GM18517 (cell line): ENCODE results near the gene CST1.
"Not testable (repeated sequence)": the region's sequence is repeated elsewhere in the genome, so short reads cannot be mapped to it uniquely, and the experiment has no call there.

Source experiments
- ATAC-seq: cut with Tn5 transposase; IDR thresholded peaks from one replicate; pipeline ENCODE4 v1.9.1; 2021; ENCODE audit warnings: mild to moderate bottlenecking, moderate library complexity; ENCODE audit not compliant: unreplicated experiment

The CST1 gene, protein sequence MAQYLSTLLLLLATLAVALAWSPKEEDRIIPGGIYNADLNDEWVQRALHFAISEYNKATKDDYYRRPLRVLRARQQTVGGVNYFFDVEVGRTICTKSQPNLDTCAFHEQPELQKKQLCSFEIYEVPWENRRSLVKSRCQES

DNA sequence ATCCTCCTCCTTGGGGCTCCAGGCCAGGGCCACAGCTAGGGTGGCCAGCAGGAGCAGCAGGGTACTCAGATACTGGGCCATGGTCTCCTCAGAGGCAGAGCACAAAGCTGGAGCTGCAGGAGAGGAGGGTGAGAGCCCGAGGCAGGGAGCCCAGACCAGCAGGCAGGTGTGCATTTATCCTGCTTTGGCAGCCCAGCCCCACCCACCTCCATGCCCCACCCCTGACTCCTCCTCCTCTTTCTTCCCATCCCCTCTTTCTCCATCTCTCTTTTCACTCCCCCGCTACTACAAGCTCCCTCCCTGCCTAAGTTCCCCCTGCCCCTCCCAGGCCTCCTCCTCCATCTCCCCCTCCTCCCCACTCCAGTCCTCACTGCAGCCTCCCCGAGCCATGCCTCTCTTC lies at the start of gene CST1:
Gene CST1, minus strand, starts transcription at position 150 of the 400 bp plus-strand sequence. Its CDS starts 69 bp downstream, at position 81.
- not testable (repeated sequence) for ATAC-seq

DNA sequence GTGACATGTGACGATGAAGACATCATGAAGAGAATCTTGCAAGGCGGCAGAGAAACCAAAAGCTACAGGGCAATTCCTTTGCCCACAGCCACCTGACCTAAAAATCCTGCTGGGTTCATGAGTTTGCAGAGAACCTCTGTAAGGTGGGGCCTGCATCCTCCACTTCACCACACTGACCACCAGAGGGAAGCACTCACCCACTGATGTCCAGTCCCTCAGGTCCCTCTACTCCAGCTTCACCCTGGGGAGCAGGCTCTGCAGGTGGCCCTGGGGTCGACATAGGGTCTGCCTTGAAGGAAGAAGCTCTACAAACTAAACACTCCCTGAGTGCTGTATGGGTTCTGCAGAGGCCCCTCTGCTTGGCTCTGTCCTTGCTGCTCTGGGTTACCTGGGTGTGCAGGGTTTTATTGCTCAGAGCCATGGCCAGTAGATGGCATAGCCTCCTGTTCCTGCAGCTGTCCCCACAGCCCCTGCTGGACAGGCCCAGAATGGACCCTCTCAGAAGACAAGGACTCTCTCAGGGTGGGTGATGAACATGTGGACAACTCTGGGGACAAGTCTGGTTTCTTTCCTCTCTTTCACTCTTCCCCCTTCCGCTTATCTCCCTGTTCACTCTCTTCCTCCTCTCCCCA lies 48.6 kb upstream of the CST1 start:
- ATAC-seq = peak; percentile 49

DNA sequence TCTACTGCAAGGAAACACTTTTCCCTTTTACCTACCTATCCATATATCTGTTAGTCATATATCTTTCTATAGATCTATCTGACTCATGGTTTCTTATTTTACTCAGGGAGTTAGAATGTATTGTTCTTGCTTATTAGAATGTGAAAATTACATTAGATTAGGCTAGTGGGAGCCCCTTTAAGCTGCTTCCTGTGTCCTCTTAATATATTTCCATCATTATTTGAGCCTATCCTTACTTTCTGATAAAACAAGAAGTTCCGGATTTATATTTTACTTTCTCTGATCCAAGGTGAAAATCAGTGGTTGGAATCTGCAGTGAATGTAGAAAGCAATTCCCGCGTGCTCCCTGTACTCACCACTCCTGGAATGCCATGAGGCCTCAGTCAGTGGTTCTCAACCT lies 44.8 kb upstream of the CST1 start:
- ATAC-seq = no peak

DNA sequence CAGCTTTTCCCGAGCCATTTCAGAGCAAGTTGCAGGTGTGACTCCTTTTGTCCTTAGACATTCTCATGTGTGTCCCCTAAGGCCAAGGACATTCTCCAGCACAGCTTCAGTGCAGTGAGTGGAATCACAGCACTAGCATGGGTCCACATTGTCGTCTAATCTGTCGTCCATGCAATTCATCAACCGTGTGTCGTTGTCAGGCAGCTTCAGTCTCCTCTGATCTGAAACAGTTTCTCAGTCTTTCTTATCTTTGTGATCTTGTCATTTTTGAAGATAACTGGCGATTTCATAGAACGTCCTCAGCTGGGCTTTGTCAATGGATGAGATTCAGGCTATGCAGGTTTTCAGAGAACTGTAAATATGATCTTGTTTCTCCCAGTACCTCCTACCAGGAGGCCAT lies 44.1 kb upstream of the CST1 start:
- ATAC-seq = no peak

DNA sequence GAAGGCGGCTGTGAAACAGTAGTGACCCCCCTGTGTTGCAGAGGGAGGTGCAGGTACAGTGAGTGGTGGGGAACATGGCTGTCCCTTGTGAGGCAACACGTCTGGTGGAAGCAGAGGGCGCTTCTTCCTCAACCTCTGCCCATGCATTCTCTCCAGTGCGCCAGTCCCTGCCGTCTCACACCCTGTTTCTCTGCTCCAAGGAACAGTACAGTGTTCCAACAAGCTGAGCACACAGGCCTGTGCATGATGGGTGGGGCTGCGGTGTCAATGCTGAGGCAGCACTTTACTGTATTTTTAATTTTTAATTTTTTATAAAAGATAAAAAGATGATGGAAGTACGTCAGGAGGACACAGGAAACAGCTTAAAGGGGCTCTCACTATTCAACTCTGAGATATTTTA lies 43.3 kb upstream of the CST1 start:
- no peak for ATAC-seq

DNA sequence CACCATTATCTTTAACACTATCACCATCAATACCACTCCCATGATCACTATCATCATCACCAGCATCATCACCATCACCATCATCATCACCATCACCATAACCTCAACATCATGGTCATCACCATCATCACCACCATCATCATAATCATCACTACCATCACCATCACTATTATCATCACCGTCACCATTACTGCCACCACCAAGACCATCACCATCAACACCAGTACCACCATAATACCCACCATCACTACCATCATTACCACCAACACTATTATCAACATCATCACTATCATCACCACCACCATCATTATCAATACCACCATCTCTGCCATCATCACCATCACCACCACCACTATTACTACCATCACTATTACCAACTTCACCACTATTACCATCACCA lies 32.7 kb upstream of the CST1 start:
- no peak for ATAC-seq

DNA sequence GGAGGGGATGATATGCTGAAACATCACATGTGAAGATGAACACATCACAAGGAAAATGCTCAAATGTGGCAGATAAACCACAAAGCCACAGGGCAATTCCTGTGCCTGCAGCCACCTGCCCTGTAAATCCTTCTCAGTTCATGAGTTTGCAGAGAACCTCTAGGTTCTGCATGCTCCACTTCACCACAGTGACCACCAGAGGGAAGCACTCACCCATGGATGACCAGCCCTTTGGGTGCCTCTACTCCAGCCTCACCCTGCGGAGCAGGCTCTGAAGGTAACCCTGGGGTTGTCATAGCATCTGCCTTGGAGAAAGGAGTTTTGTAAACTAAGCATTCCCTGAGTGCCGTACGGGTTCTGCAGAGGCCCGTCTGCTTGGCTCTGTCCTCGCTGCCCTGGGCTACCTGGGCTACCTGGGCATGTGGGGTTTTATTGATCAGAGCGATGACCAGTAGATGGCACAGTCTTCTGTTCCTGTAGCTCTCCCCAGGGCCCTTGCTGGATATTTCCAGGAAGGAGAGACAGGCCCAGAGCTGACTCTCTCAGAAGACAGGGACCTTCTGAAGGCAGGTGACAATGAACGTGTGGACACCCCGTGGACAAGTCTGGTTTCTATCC lies 31.7 kb upstream of the CST1 start:
- no peak for ATAC-seq

DNA sequence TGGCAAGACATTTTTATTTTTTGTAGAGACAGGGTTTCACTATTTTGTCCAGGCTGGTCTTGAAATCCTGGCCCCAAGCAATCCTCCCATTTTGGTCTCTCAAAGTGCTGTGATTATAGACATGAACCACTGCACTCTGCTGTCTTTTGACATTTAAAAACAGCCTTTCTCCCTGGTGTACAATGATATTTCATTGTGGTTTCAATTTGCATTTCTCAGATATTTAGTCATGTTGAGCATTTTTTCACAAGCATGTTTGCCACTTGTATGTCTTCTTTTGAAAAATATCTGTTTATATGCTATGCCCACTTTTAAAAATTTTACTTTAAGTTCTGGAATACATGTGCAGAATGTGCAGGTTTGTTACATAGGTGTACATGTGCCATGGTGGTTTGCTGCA lies 27.9 kb upstream of the CST1 start:
- not testable (repeated sequence) for ATAC-seq

DNA sequence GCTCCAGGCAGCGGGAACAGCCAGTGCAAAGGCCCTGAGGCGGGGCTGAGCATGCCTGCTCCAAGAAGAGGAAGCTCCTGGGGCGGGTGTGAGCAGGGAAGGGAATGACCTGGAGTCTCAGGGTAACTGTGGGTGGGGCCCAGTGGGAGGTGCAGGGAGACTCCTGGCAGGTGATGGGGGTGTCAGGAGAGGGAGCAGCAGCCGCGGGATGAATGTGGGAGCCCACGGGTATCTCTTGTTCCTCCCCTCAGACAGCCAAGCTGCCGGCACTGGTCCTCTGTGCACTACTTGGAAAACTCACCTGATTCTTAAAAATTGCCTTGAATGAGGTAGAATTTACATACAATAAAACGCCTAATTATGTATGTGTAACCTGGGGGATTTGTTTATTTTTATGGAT lies 26.6 kb upstream of the CST1 start:
- ATAC-seq = not testable (repeated sequence)

DNA sequence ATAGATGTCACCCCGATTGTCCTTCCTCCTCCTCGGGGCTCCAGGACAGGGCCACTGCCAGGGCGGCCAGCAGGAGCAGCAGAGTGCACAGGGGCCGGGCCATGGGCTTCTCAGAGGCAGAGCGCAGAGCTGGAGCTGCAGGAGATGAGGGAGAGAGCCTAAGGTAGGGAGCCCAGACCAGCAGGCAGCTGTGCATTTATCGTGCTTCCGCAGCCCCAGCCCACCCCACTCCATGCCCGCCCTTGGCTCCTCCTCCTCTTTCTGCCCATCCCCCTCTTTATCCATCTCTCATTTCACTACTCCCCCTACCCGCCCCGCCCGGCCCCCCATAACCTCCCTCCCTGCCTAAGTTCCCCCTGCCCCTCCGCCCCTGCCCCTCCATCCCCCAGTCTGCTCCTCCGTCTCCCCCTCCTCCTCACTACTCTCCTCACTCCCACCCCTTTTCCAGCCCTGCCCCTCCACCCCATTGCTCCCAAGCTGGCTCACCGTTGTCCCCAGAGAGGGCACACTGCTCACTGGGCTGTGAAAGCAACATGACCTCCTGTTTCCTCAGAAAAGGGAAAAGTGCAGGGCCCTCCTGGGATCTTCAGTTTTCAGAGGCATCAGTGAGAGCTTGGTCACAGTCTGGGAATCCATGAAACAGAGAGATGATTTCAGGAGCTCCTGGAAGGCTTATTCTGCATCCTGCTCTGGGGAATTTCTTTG lies 25.5 kb upstream of the CST1 start:
- no peak for ATAC-seq

DNA sequence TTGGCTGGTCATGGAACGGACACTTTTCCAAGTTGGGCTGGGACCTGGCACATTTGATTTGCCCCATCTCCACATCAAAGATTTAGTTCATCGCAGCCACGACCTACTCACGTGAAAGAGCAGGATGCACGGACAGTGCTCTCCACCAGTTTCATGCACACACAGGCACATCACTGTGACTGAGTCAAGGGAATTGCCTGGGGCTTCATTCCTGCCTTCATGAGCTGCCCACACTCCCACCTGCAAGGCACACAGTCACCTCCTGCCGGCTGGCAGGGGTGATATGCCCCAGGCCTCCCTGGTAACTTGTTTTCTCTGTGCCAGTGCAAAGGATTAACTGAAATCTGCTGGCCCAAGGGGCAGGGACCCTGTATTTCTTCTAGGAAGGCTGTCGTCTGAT lies 23.3 kb upstream of the CST1 start:
- no peak for ATAC-seq

DNA sequence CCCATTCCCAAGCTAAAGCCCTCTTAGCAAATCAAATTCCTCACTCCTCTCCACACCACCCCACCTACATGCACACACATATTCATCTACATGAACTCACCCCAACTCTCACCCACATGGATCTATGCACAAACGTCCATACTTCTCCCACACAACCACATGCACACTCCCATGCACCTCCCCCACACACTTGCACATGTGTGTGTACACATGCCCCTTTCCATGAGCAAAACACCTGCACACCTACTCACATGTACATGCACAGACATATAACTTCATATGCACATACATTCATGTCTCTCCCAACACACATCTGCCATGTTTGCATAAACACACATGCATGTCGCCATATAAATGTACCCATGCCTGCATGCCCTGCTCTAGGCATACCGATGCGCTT lies 22.8 kb upstream of the CST1 start:
- no peak for ATAC-seq

DNA sequence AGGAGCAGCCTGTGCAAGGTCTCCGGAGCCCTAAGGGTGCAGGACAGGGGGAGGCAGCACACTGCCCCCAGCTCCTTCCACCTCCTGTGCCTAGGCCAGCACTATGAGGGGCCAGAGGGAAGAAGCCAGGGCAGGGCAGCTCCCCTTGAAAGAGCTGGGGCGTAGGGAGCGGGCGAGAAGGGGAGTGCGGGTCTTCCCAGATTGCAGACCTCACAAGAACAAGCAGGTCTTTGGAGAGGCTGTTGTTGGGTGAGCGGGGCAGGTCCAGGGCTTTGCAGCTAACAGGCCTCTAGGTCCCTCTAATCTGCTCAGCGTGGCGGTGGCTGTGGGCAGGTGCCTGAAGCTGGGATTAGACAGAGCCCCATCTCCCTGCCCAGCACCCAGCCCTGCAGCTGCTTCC lies 22.4 kb upstream of the CST1 start:
- ATAC-seq = no peak

DNA sequence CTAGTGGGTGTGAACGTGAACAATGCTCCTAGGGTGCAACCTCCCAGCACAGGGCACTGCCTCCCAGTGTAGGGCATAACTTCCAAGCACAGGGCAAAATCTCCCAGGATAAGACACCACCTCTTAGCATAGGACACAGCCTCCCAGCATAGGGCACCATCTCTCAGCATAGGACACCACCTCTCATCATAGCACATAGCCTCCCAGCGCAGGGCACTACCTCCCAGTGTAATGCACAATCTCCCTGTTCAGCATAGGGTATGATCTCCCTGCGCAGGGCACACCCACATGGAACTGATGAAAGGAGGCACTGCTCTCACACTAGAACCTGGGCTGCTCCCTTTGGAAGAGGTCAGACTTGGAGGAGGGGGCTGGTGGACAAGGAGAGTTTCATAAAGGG lies 21.3 kb upstream of the CST1 start:
- no peak for ATAC-seq

DNA sequence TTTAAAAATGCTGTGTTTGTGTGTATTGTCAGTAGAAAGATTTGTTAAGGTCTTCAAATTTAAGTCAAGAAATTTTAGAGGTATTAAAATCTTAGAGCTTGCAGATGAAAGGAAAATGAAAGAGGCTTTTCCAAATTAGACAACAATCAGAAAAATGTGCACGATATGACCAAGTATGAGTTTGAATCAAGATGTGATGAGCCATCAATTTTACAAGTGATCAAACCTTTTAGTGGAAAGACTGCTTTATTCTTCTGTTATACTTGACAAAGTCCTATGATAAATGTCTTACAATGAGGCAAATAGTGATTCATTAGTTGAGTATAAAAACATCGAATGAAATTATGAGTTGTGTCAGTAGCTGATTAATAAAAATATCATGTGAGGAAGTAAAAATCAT lies 19.6 kb upstream of the CST1 start:
- ATAC-seq = no peak

DNA sequence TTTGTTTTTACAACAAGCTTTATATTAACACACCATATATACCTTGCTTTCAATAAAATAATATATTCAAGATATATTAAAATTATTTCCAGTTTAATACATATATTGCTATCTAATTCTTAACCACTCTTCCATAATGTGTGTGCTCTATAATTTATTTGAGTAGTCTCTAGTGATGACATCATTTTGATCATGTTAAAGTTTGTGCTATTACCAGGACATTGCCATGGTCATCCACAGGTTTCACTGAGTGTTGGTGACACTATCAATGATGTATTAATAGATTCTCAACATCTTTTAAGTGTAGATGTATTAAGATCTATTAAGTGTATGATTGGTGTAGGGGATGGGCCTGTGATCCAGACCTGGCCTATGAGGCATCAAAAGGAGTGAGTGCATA lies 17.8 kb upstream of the CST1 start:
- ATAC-seq = not testable (repeated sequence)

DNA sequence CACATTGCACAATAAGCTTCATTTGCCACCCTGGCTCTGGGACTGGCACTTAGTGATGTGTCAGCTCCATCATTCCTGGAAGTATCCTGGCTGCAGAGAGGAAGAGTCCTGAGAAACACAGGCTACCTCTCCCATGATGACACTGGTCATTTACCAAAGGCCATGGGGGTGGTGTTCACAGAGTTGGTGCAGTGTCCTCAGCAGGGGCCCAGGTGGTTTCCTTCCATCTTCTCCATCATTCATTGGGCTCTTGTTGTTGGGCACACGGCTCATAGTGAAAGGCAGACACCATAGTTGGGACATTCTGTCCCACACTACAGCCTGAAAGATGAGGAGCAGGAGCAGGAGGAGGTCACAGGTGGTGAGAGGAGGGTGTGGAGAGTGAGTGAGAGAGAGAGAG lies 15.8 kb upstream of the CST1 start:
- ATAC-seq = no peak

DNA sequence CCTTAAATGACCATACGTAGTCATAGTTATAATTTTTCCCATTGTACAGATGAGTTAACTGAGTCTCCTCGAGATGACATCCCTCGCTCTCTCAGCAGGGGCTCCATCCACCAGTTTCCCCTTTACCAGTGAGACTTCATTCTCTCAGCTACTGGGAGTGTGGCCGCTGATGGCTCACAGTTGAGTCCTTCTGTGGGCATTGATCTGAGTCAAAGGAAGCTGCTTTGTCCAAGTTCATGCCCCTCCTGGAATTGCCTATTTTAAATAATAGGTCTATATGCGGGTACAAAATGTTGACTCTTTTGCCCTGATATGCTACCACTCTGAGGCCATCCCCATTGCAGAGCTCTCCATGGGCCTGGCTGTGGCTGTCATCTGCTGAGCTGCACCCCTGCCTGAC lies 14.8 kb upstream of the CST1 start:
- no peak for ATAC-seq

DNA sequence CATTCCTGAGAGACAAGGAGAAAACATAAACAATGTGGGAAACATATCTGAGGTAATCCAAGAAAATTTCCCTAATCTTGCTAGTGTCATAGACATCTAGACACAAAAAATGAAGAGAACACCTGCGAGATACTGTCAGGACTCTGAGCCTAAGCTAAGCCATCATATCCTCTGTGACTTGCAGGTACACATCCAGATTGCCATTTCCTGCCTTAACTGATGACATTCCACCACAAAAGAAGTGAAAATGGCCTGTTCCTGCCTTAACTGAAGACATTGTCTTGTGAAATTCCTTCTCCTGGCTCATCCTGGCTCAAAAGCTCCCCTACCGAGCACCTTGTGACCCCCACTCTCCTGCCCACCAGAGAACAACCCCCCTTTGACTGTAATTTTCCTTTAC lies 13.9 kb upstream of the CST1 start:
- not testable (repeated sequence) for ATAC-seq

DNA sequence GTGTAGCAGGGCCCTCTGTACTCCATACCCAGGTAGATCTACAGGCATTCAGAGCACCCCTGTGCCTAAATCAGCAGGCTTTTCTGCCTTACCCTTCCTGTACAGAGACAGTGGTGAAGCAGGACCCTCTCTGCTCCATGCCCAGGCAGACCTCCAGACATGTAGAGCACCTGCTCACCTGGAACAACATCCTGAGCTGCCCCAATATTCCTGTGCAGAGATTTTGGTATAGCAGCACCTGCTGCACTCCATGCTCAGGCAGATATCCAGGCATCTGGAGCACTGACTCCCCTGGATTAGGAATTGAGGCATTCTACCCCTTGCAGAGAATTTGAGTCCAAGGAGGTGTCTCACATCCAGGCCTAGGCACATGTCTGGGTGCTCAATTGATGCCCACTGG lies 12.6 kb upstream of the CST1 start:
- no peak for ATAC-seq

DNA sequence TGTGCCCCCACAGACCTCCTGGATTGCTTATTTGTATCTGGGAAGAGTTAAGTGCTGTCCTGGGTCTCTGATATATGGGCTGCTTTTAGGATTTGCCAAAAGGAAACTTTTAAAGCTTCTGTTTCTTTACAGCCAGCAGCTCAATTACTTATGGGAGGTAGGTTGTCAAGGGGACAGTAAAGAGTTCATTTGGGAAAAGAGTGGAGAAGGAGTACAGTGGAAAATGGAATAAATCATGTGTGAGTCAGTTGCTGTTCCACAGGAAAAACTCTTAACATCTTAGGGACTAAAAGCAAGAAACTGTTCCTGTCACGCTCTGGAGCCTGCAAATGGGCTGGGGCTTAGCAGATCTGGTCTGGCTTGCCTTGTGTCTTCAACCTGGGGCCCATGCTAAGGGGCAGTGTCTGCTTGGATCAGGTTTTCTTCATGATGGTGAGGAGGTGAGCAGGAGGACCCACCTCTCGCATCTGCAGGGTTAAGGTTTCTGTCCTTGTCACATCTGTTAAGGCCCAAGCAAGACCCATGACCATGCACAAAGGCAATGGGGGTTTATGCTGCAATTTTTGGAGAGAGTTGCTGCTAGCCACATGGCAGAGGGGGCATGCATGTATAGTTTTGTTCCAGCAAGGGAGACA lies 8.7 kb upstream of the CST1 start:
- ATAC-seq = no peak

DNA sequence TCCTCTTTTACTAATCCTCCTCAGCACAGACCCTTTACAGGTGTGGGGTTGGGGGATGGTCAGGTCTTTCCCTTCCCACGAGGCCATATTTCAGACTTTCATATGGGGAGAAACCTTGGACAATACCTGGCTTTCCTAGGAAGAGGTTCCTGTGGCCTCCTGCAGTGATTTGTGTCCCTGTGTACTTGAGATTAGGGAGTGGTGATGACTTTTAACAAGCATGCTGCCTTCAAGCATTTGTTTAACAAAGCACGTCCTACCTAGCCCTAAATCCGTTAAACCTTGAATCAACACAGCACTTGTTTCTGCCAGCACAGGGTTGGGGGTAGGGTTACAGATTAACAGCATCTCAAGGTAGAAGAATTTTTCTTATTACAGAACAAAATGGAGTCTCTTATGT lies 6.1 kb upstream of the CST1 start:
- ATAC-seq = not testable (repeated sequence)
